GM10248 (cell line): ENCODE results near the gene ADGRB2.
A peak's percentile ranks its signal among the peaks of the same experiment; 100 is the strongest.

ENCODE experiments used
- CTCF ChIA-PET: fragments of 300-600 bp; sonication (Branson Sonifier 250); formaldehyde crosslinking; extraction: SDS; loops from one replicate; lab custom pipeline; 2021; ENCODE audit warnings: antibody characterized with exemption; lab: Yijun Ruan, JAX
- POLR2A ChIA-PET: fragments of 350-650 bp; sonication (Branson Sonifier 250); formaldehyde crosslinking; extraction: SDS; loops from one replicate; lab custom pipeline; 2020; ENCODE audit warnings: antibody characterized with exemption; lab: Yijun Ruan, JAX
- DNase-seq: peaks from one replicate; pipeline ENCODE4 v3.0.0; 2012; ENCODE audit errors: extremely low spot score
- CTCF ChIP-seq: IDR thresholded peaks from 2 replicates; pipeline ENCODE4 v1.5.1; 2012; ENCODE audit warnings: mild to moderate bottlenecking, low read depth; ENCODE audit errors: extremely low read depth, missing control alignments, control extremely low read depth

The ADGRB2 gene

DNA sequence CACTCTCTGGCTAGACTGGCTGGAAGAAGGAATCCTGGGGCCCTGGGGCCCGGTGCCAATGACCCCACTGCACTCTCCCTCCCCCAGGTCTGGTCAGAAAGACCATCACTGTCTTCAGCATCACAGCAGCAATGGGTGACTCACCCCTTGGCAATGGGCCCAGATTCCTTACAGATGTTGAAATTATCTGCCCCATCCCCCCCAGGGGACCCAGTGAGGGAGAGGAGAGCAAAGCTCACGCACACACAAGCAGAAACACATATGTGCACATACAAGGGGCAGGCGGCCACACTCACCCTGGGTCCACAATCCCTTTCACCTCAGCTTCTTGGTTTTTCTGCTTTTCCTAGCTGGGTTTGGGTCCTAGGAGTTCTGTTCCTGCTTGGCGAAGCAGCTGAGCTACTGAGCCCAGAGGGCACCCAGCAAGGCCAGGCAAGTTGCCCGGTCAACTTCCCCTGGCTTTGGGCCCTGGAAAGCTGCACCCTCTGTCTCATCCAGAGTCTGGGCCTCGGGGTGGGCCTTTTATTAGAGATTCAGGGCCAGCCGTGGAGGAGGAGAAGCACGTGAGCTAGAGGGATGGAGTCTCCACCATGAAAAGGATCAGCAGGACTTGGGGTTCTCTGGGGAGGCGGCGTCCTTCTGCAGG lies 62.9 kb downstream of the ADGRB2 start:
- ChIA-PET POLR2A (no interaction called here), CTCF (interaction anchor here (0.7 to 7.2 kb wide), 9 partner anchors 8 to 307 kb away, joined by 3 to 61 read pairs (median 3); no protein-coding TSS in a partner anchor)
- no peak for DNase-seq
- TF ChIP-seq CTCF, result no peak

- no peak for DNase-seq
- ChIA-PET CTCF (interaction anchor here (0.7 to 7.2 kb wide), 8 partner anchors 8 to 306 kb away, joined by 3 to 61 read pairs (median 4); no protein-coding TSS in a partner anchor), POLR2A (no interaction called here)
- TF ChIP-seq CTCF, result no peak
Measured at GRCh38 chr1:31700468-31701090, 63.6 kb downstream of the ADGRB2 start.

GRCh38 chr1:31699341-31699891 lies 64.7 kb downstream of the ADGRB2 start:
- no peak for TF ChIP-seq CTCF
- peak; percentile 55 for DNase-seq
- ChIA-PET POLR2A (no interaction called here), CTCF (interaction anchor here (0.7 to 7.2 kb wide), 5 partner anchors 17 to 90 kb away, joined by 3 to 61 read pairs (median 4); no protein-coding TSS in a partner anchor)

- no peak for DNase-seq
- ChIA-PET POLR2A (no interaction called here), CTCF (interaction anchor here (0.7 to 1.4 kb wide), 4 partner anchors 10 to 31 kb away, joined by 3 to 4 read pairs (median 3); no protein-coding TSS in a partner anchor)
- no peak for TF ChIP-seq CTCF
Measured at GRCh38 chr1:31697369-31697984, 66.7 kb downstream of the ADGRB2 start.

- DNase-seq, result no peak
- ChIA-PET CTCF (no interaction called here), POLR2A (no interaction called here)
- TF ChIP-seq CTCF, result no peak
Measured at GRCh38 chr1:31696242-31696641, 67.9 kb downstream of the ADGRB2 start.

GRCh38 chr1:31695327-31695726 lies 68.8 kb downstream of the ADGRB2 start:
- ChIA-PET POLR2A (no interaction called here), CTCF (interaction anchor here (1.1 kb wide), 1 partner anchor 94 kb away, joined by 3 read pairs; no protein-coding TSS in a partner anchor)
- DNase-seq, result no peak
- TF ChIP-seq CTCF, result no peak
